ENCODE measurements around the gene KCNK4.
"Not testable (repeated sequence)": the region's sequence is repeated elsewhere in the genome, so short reads cannot be mapped to it uniquely, and the experiment has no call there.

KCNK4 gene

DNA sequence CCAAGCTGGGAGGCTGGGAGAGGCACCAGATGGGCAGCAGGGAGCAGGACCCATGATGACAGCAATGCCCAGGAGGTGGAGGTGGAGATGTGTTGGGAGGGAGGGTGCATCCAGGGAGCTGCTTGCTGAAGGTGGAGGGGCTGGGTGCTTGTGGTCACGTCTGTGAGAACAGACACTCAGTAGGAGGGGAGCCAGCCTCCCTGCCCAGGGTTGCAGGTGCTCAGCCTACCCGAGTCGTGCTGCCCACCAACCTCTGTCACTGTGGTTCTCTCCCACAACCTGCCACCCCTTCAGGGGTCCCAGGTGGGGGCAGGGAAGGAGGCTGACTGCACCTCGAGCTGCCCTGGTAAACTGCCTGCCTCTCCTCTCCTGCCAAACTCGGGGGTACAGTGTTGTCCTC lies 32.3 kb downstream of the KCNK4 start:
- no peak for DNase-seq (ENCODE audit: low read depth in 3 of 3)

DNA sequence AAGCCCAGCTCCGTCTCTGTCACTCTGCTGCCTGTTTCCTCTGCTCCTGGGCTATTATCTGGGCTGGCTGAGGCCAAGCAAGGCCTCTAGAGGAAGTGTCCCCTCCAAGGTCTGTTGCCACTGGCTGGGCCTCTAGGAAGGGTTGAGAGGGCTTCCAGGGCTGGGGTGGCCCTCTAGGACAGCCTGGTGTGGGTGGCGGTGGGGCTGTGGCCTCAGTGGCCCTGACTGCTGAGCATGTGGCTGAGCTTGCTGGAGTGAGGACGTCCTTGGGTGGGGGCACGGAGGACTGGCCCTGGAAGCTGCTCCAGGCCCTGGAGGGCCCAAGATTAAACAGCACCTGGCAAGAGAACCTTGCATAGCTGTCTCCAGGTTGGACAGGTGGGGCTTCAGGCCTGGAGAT lies 32.9 kb downstream of the KCNK4 start:
- not testable (repeated sequence) for DNase-seq (ENCODE audit: low read depth in 3 of 3)

DNA sequence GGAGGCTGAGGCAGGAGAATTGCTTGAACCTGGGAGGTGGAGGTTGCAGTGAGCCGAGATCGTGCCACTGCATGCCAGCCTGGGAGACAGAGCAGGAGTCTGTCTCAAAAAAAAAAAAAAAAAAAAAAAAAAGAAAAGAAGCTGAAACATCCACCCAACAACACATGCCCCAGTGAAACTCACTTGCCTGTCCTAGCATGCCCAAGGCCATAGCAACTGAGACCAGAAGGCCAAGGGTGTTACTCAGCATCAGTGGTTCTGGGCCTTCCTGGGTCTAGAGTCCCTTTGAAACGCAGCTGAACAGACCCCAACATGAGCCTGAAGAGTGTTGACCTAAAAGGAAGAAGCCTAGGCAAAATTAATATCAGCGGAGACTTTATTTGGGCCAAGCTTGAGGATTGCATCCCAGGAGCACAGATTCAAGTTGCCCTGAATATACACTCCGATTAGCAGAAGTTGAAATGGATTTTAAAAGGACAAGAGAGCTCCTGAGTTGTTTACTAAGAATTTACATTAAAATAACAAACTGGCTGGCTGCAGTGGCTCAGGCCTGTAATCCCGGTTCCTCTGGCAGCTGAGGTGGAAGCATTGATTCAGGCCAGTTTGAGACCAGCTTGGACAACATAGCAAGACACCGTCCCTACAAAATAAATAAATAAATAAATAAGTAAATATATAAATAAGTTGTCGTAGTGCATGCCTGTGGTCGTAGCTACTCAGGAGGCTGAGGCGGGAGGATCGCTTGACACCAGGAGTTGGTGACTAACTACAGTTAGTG lies 33.8 kb downstream of the KCNK4 start:
- no peak for DNase-seq (ENCODE audit: low read depth in 3 of 3)

DNA sequence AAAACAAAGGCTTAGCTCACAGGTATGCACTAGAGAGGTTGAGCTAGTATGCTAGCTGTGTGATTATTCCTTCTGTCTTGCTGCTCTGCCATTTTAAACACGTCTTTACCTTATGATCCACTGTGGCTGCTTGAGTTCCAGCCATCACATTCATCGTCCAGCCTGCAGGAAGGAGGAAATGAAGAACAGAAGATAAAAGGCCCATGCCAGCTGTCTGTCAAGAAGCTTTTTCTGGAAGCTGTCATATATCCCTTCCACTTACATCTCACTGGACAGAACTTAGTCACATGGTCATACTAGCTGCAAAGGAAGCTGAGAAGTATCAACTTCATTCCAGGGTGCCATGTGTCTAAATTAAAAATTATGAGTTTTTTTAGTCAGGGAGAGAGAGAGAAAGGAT lies 36.3 kb downstream of the KCNK4 start:
- no peak for DNase-seq (ENCODE audit: low read depth in 3 of 3)

DNA sequence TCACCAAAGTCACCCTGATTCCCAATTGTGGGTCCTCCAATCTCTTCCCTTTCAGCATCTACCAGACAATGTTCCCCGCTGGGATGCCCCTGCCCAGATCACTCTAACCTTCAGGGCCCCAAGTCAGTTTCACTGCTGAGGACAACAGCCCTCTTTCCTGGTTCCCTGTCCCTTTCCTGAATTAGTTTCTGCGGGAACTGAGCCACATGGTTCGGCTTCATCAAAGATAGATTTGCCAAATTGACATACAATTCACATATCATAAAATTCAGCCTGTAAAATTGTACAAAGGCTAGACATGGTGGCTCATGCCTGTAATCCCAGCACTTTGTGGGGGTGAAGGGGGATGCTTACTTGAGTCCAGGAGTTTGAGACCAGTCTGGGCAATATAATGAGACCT lies 36.9 kb downstream of the KCNK4 start:
- no peak for DNase-seq (ENCODE audit: low read depth in 3 of 3)

DNA sequence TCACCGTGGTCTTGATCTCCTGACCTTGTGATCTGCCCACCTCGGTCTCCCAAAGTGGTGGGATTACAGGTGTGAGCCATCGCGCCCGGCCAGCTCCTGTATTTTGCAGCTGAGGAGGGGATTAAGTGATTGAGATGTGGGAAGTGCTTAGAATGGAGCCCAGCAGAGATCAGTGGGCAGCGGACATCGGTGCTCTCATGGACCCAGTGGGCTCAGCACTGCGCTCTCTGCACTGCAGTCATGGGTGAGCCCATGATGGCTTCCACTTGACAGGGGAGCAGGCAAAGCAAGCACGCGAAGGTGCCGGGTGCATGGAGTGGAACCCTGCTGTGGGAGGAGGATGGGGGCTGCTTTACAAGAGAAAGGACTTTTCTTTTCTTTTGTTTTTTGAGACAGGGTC lies 39.8 kb downstream of the KCNK4 start:
- DNase-seq (ENCODE audit: low read depth in 3 of 3), result no peak

DNA sequence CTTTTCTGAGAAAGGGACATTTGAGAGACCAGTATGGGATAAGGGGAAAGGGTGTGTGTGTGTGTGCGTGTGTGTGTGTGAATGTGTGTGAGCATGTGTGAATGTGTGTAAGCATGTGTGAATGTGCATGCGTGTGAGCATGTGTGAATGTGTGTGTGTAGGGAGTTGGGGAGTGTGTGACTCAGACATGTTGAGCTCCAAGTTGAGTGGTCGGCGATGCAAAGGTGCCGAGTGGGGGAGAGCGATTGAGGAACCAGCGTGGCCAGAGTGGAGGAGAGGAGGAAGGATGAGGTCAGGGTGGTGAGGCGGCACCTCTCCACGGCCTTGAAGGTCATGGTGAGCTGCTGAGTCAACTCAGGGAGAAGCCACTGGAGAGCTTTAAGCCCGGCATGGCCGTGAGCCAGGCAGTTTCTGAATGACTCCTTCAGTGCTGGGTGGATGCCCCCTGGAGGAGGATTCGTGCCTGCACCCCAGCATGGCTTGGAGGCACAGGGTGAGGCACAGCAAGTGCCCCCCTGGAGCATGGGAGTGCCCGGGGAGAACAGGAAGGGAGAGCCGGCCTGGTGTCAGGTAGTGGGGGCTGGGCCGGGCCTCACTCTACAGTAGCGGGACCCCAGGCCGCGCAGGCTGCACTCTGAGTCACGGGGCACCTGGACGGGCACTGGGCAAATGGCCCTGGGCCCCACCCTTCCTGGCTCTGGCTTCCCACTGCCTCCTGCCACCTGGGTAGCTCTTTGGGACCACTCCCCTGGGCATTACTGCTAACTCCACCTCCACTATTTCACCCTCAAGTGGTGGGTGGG lies 40.7 kb downstream of the KCNK4 start:
- peak in 2 of 3 experiments; percentile 52 to 77 for DNase-seq (ENCODE audit: low read depth in 3 of 3)

DNA sequence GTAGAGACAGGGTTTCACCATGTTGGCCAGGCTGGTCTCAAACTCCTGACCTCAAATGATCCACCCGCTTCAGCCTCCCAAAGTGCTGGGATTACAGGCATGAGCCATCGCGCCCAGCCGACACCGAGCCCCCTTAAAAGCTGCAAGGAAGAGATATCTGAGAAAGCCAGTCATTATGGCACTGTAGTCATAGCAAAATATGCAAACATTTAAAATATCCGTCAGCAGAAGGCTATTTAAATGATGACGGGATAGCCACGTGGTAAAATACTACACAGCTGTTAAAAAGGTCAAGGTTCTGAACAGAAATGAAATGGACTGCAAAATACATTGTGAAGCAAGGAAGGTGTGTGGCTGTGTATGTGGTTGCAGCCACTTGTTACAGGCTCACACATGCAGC lies 42.5 kb downstream of the KCNK4 start:
- DNase-seq (ENCODE audit: low read depth in 3 of 3), result no peak

DNA sequence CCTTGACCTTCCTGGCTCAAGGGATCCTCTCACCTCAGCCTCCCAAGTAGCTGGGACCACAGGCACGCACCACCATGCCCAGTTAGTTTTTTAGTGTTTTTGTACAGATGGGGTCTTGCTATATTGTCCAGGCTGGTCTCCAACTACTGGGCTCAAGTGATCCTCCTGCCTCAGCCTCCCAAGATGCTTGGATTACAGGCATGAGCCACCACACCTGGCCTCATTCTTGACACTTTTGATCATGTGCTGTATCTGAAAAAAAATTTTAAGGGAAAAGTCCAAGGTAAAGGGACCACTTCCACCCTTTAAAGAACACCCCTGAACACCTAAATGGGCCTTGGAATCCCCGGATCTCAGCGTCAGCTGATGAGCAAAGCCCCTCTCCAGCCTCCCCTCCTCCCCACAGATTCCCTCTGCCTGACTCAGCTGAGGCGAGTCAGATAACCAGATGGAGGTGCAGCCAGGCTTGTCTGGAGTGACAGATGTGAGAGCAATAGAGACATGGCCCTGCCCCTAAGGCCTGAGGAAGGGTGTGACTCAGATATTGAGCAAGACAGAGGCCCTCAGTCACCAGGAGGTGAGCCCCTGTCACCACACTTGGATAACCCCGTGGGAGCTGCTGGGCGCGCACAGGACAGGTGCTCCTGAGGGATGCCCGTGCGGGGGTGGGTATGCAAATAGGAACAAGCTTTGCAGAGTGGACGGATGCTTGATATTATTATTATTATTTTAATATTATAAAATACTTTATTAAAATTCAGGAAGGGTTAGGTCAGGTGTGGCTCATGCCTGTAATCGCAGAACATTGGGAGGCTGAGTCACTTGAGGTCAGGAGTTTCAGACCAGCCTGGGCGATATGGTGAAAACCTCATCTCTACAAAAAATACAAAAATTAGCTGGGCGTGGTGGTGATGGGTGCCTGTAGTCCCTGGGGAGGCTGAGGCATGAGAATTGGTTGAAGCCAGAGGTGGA lies 43.9 kb downstream of the KCNK4 start:
- DNase-seq (ENCODE audit: low read depth in 3 of 3), result peak in 1 of 3 experiments; percentile 43

DNA sequence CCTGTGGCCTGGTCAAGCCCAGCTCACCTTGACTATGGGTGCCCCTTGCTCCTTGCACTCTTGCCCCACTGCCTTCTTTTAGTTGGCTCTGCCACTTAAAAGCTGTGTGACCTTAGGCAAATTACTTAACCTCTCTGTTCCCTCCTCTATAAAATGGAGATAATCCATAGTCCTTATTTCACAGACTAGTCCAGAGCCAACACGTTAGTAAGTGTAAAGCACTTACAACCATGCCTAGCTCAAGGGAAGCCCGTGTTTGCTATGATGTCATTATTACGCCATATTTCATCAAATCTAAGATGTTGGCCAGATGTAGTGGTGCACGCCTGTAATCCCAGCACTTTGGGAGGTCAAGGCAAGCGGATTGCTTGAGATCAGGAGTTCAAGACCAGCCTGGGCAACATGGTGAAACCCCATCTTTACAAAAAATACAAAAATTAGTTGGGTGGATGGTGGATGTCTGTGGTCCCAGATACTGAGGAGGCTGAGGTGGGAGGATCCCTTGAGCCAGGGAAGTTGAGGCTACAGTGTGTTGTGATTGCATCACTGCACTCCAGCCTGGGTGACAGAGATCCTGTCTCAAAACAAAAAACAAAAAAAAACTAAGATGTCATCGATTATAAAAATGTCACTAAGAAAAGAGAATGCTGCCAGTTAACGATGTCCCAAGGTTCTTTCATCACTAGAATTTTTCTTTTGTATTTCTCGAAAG lies 46.6 kb downstream of the KCNK4 start:
- no peak for DNase-seq (ENCODE audit: low read depth in 3 of 3)

DNA sequence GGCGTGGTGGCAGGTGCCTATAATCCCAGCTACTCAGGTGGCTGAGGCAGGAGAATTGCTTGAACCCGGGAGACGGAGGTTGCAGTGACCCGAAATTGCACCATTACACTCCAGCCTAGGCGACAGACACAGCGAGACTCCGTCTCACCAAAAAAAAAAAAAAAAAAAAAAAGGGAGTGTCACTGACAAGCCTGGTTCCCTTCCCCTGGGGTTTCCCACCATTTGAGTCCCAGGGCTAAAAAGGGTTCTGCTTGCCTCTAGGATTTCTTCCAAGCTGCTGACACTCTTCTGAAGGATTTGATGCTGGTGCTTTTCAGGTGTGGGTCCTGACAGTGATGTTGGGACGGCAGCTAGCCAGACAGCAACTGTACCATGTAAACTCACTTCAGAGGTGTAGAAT lies 47.6 kb downstream of the KCNK4 start:
- no peak for DNase-seq (ENCODE audit: low read depth in 3 of 3)

DNA sequence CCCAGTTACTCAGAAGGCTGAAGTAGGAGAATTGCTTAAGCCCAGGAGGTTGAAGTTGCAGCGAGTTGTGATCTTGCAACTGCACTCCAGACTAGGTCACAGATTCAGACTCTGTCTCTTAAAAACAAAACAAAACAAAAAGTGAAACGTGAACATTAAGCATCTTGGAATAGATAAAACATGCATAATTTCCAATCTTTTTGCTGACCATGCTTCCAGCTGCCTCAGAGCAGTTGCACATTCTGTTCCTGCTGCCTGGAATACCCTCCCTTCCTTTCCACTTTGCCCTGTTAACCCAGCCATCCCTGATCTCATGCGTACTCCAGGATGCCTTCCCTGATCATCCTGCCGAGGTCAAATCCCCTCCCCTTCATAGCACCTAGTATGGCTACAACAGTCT lies 48.2 kb downstream of the KCNK4 start:
- DNase-seq (ENCODE audit: low read depth in 3 of 3), result no peak

DNA sequence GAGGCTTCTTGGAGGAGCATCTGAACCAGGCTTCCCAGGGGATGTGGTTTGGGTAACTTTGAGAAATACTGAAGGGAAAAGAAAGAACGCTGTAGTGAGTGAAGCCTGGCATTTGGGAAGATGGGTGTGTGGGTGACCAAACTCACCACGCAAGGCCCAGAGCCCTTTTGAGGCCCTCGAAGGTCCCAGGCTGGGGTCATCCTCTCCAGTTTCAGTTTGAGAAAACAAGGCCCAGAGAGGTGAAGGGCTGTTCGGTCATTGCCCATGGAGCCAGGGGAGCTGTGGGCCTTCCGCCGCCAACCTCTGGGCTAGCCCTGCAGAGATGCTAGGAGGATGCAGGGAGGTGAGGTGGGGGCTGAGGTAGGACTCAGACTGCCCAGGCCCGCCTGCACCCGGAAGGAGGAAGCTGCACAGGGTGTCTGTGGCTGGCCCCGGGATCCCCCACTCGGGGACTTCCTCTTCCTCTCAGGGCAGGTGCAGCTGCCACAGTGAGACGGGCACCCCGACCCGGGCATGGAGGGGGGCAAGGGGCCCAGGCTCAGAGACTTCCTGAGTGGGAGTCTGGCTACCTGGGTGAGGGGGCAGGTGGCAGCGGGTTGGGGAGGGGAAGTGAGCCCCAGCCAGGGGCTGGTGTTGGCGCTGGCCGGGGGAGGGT lies 48.8 kb downstream of the KCNK4 start, which contains the start of gene CCDC88B:
TSS of gene CCDC88B (plus strand) at position 451 of the 655 bp plus-strand sequence. CDS start at position 514, 63 bp downstream.
- DNase-seq (ENCODE audit: low read depth in 3 of 3), result peak; percentile 56 to 86 (median 66)

DNA sequence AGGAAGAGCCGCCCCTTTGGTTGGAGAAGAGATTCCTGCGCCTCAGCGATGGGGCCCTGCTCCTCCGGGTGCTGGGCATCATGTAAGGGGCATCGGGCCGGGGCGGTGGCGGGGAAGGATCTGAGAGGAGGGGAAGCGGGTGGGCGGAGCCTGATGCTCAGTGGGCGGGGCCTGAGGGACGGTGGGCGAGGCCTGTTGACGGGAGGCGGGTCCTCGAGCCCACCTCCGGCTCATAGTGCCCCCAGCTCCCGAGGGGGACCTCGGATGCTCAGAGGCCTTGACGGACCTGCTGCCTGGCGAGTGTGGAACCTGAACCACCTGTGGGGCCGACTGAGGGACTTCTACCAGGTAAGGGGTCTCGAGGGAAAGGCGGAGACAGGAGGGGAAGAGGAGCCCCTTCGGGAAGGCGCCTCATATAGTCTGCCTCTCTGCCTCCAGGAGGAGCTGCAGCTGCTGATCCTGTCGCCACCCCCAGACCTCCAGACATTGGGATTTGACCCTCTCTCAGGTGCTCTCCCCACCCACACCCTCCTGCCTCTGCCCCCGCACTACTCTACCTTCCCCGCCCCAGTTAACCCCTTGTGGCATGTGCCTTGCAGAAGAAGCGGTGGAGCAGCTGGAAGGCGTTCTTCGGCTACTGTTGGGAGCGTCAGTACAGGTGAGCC lies 49.7 kb downstream of the KCNK4 start:
- peak; percentile 62 to 81 (median 66) for DNase-seq (ENCODE audit: low read depth in 3 of 3)

DNA sequence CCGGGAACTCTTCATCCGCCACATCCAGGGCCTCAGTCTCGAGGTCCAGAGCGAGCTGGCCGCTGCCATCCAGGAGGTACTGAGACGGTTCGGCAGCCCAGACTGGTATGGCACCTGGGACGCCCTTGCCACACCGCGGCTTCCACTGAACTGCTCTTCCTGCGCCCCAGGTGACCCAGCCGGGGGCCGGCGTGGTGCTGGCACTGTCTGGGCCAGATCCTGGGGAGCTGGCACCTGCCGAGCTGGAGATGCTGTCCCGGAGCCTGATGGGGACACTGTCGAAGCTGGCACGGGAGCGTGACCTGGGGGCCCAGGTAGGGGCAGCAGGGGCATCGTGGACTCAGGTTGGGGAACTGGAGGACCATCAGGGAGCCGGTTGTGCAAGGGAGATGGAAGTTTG lies 50.3 kb downstream of the KCNK4 start:
- no peak for DNase-seq (ENCODE audit: low read depth in 3 of 3)

DNA sequence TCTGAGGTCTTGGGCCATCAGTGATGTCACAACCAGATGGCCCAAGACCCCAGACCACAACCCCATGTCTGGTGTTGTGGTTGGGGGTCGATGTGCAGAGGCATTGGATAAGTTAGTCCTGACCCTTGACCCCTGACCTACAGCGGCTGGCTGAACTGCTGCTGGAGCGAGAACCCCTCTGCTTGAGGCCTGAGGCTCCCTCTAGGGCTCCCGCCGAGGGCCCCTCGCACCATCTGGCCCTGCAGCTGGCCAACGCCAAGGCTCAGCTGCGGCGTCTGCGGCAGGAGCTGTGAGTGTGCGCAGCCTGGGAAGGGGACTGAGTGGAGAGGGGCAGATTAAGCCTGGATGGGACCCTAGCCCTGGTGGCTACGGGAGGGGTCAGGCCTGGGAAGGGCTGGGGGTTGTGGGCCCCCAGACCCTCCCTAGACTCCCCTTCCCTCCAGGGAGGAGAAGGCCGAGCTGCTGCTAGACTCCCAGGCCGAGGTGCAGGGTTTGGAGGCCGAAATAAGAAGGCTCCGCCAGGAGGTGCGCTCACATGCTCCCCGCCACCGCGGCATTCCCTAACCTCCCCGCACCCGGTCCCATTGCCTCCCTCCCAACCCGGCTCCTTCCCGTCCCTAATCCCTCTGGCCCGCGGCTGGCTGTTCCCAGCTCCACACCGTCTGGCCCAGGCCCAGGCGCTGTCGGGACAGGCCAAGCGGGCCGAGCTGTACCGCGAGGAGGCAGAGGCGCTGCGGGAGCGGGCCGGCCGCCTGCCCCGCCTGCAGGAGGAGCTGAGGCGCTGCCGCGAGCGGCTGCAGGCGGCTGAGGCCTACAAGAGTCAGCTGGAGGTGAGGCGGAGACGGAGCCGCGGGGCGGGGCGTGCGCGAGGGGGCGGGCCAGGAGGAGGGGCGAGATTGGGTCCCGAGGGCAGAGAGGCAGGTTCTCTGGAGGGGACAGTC lies 51.0 kb downstream of the KCNK4 start:
- DNase-seq (ENCODE audit: low read depth in 3 of 3), result peak; percentile 78 to 93 (median 79)

DNA sequence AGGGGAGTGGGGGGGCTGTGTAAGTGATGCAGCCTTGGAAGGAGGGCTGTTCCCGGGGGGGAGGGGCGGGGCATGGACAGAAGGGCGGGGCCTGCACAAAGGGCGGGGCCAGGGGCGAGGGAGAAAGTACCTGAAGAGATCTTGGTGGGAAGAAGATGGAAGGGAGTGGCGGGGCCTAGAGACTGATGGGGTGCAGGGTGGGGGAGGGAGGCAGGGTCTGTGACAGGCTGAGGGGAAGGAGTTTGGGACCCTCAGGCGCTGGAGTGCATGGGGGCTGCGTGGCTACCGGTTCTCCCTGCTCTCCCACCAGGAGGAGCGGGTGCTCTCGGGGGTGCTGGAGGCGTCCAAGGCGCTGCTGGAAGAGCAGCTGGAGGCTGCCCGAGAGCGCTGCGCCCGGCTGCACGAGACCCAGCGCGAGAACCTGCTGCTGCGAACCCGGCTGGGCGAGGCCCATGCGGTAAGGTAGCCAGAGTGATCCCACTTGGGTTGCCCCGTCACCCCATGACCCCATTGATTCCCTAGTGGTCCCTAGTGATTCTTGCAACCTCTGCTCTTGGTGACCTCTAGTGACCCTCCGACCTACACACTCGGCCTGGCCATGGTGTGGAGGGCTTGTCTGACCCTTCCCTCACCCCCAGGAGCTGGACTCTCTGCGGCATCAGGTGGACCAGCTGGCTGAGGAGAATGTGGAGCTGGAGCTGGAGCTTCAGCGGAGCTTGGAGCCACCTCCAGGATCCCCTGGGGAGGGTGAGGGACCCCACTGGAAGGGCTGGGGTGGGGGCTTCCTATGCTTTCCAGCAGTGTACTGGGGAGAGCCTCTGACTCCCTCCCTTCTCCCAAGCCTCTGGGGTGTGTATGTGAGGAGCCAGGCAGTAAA lies 52.0 kb downstream of the KCNK4 start:
- DNase-seq (ENCODE audit: low read depth in 3 of 3), result peak in 1 of 3 experiments; percentile 31

Measured in stimulated activated CD4-positive, alpha-beta T cell treated with anti-CD3 and anti-CD28 coated beads, TNF-alpha, amount 100 ng/mL, for 24 hours (primary cell).